ENCODE results near the gene LRP1-AS.

LRP1-AS gene

DNA sequence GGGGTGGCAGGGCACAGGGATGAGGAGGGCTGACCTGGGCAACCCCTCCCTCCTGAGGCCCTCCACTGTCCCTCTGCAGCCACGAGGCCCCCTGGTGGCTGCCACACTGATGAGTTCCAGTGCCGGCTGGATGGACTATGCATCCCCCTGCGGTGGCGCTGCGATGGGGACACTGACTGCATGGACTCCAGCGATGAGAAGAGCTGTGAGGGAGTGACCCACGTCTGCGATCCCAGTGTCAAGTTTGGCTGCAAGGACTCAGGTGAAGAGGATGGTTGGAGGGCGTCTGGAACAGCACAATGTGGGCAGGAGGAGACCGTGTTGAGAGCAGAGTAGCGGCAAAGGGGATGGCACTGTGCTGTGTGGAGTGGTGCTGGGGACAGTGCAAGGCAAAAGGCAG lies 25.7 kb upstream of the LRP1-AS start:
- H3K27ac ChIP-seq, result no peak overlapping the region
- TF ChIP-seq, protein P1, sequence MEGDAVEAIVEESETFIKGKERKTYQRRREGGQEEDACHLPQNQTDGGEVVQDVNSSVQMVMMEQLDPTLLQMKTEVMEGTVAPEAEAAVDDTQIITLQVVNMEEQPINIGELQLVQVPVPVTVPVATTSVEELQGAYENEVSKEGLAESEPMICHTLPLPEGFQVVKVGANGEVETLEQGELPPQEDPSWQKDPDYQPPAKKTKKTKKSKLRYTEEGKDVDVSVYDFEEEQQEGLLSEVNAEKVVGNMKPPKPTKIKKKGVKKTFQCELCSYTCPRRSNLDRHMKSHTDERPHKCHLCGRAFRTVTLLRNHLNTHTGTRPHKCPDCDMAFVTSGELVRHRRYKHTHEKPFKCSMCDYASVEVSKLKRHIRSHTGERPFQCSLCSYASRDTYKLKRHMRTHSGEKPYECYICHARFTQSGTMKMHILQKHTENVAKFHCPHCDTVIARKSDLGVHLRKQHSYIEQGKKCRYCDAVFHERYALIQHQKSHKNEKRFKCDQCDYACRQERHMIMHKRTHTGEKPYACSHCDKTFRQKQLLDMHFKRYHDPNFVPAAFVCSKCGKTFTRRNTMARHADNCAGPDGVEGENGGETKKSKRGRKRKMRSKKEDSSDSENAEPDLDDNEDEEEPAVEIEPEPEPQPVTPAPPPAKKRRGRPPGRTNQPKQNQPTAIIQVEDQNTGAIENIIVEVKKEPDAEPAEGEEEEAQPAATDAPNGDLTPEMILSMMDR (conservative IDR thresholded peaks at IDR 0.05), result peak; percentile 83

DNA sequence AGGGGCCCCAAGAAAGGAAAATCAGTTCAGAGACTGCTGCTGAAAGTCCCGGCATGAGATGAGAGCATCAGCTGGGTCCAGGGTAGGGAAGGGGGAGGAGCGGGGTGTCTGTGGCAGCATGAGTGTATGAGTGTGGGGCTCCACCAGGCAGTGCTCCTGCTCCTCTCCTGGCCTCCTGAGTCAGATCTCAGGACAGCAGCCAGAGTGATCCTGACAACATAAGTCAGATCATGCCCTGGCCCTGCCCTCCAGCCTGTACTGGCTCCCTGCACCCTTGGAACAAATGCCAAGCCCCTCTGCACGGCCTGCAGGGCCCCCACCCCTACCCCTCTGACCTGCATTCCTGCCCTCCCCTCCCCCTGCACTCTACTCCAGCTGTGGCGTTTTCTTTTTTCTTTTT lies 24.2 kb upstream of the LRP1-AS start:
- TF ChIP-seq, protein P1 (conservative IDR thresholded peaks at IDR 0.05), result no peak
- no peak overlapping the region for H3K27ac ChIP-seq

GRCh38 chr12:57170927-57171326 lies 23.5 kb upstream of the LRP1-AS start:
- TF ChIP-seq, protein P1 (conservative IDR thresholded peaks at IDR 0.05), result no peak
- H3K27ac ChIP-seq, result no peak overlapping the region

DNA sequence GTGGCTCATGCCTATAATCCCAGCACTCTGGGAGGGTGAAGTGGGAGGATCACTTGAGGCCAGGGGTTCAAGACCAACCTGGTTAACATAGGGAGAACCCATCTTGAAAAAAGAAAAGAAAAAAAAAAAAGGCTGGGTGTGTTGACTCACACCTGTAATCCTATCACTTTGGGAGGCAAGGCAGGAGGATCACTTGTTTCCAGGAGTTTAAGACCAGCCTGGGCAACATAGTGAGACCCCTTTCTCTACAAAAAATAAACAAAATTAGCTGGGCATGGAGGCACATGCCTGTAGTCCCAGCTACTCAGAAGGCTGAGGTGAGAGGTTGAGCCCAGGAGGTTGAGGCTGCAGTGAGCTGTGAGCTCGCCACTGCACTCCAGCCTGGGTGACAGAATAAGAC lies 23.0 kb upstream of the LRP1-AS start:
- TF ChIP-seq, protein P1 (conservative IDR thresholded peaks at IDR 0.05), result no peak
- no peak overlapping the region for H3K27ac ChIP-seq

DNA sequence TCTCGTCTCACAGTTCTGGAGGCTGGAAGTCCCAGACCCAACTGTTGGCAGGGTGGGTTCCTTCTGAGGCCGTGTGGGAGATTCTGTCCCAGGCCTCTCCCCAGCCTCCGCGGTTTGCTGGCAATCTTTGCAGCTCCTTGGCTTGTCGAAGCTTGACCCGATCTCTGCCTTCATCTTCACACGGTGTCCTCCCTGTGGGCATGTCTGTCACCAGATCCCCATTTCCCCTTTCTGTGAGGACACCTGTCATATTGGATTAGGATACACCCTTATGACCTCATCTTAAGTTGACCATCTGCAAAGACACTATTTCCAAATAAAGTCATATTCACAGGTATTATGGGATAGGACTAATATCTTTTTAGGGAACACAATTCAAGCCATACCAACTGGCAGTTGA lies 22.6 kb upstream of the LRP1-AS start:
- no peak overlapping the region for H3K27ac ChIP-seq
- TF ChIP-seq, protein P1 (conservative IDR thresholded peaks at IDR 0.05), result no peak

DNA sequence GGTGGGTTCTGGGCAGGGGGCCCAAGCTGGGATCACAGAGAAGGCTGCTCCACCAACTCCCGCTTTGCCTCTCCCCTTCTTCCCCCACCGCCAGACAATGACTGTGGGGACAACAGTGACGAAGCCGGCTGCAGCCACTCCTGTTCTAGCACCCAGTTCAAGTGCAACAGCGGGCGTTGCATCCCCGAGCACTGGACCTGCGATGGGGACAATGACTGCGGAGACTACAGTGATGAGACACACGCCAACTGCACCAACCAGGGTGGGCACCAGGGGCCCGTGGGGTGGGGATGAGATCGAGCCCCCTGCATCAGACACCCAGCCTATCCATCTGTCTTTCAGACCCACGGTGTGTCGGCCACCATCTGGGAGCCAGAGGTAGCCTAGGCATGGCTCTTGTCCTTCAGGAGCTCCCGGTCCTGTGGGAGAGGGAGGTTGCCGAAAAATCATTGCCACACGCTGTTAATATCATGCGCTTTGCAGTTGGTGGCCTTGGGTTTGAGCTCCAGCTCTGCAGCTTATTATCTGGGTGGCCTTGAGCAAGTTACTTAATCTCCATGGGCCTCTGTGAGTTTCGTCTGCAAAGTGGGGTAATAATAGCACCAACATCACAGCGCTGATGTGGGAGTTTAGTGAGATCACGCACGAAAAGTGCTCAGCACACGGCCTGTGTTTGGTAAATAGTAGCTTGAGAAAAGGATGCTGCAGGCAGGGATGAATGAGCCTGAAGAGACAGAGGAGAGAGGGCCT lies 21.8 kb upstream of the LRP1-AS start:
- H3K27ac ChIP-seq, result no peak overlapping the region
- TF ChIP-seq, protein P1 (conservative IDR thresholded peaks at IDR 0.05), result no peak

DNA sequence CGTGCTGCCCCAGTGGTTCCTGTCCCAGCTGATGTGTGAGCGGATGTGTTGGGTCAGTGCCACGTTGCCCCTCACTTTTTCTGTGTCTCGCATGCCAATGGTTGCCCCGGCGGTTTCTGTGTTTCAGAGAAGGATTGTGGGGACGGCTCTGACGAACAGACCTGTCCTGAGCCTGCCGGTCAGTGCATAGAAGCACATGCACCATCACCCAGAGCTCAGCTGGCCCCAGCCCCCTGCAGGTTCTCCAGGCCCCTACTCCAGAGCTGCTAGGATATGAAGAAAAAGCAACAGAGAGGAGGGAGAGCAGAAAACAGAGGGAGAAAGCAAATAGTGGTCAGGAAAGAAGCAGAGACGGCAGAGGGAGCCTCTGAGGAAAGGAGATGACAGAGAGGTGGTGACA lies 20.6 kb upstream of the LRP1-AS start:
- no peak overlapping the region for H3K27ac ChIP-seq

More for the DNA sequence above, 20.6 kb upstream of the LRP1-AS start:
- TF ChIP-seq, protein P1 (conservative IDR thresholded peaks at IDR 0.05), result no peak

Measured in VCaP (cell line).